Transverse colon (tissue), 4 donors: ENCODE results near the gene SLC44A4. TPM values are rescaled to one million over a fixed set of nuclear protein-coding genes. Genes with fewer than 3 reads are reported as not detected.

ENCODE experiments used
- DNase-seq: peaks from one replicate; pipeline ENCODE4 v3.0.0-alpha.2; 2019
- H3K27ac ChIP-seq, 4 donors: fragments of 200-600 bp; sonication (generic); 2 replicates each; pipeline ENCODE4 v1.5.1; 2016 to 2018; ENCODE audit warnings: inconsistent platforms in 4 of 4
- H3K27me3 ChIP-seq: fragments of 200-600 bp; sonication (generic); 2 replicates; pipeline ENCODE4 v1.5.1; 2017; ENCODE audit warnings: inconsistent platforms
- H3K36me3 ChIP-seq, 4 donors: fragments of 200-600 bp; sonication (generic); 2 replicates each; pipeline ENCODE4 v1.5.1; 2017 to 2019; ENCODE audit warnings: inconsistent platforms in 4 of 4
- H3K4me1 ChIP-seq, 4 donors: fragments of 200-600 bp; sonication (generic); 2 replicates each; pipeline ENCODE4 v1.5.1; 2017 to 2020; ENCODE audit warnings: inconsistent platforms in 4 of 4
- H3K4me3 ChIP-seq, 4 donors: fragments of 200-600 bp; sonication (generic); 1 replicate in 1 of 4; 2 replicates in 3 of 4; pipeline versions ENCODE4 v1.5.1 to v1.6.1; 2017 to 2019; ENCODE audit warnings: inconsistent platforms in 4 of 4
- H3K9me3 ChIP-seq, 2 donors: fragments of 200-600 bp; sonication (generic); 2 replicates each; pipeline ENCODE4 v1.5.1; 2017 to 2019; ENCODE audit warnings: inconsistent platforms in 2 of 2
- EP300 ChIP-seq: sonication (generic); formaldehyde crosslinking; IDR thresholded peaks from one replicate; pipeline ENCODE4 v1.6.1; 2017; ENCODE audit warnings: antibody characterized with exemption, low read depth
- POLR2A ChIP-seq: fragments of 450-650 bp; IDR thresholded peaks from one replicate; pipeline ENCODE4 v1.6.1; 2016; ENCODE audit warnings: antibody characterized with exemption, mild to moderate bottlenecking, moderate library complexity
- POLR2AphosphoS5 ChIP-seq, 3 donors: sonication (generic); formaldehyde crosslinking; IDR thresholded peaks; one replicate each; pipeline ENCODE4 v1.6.1; 2016; ENCODE audit warnings: antibody characterized with exemption in 3 of 3
- WGBS, 2 donors: methylation state at CpG; one replicate each; pipeline ENCODE4 v1.1.5; 2018; ENCODE audit warnings: low coverage in 1 of 2; 5-methylcytosine and 5-hydroxymethylcytosine counted together
- in situ Hi-C, 4 donors: fragments of 200-750 bp; cut with MboI; loops; one replicate each; pipeline versions ENCODE4 v1.15.0 to v1.15.1; 2017; ENCODE audit warnings: low sequenced_read_pairs in 3 of 4, low pct_ligation_motif_present in 1 of 4, low pct_unique_long_range_greater_than_20kb in 1 of 4
- intact Hi-C: fragments of 100-400 bp; cut with DNase I; formaldehyde crosslinking; loops from one replicate; pipeline ENCODE4 v1.15.1; 2023; ENCODE audit warnings: low total_unique reads
- total RNA-seq, 4 donors: library from RNA; depleted of rRNA; stranded (reverse); fragments of >200 nt; gene quantifications; one replicate each; pipeline ENCODE4 v1.1.0, GENCODE V29; 2016
- TF ChIP-seq, protein P1 (sequence below), 5 experiments: fragments of 200-600 bp in 3 of 5; fragments of 450-650 bp in 2 of 5; sonication (generic) in 3 of 5; IDR thresholded peaks; 1 replicate in 2 of 5; 2 replicates in 3 of 5; pipeline ENCODE4 v1.5.1; 2016 to 2017; ENCODE audit warnings: antibody characterized with exemption in 5 of 5, inconsistent platforms in 3 of 5, mild to moderate bottlenecking in 2 of 5, moderate library complexity in 1 of 5

The SLC44A4 gene
- total RNA-seq, 4 donors from 2014 or later = 149 to 734 (median 395) TPM

DNA sequence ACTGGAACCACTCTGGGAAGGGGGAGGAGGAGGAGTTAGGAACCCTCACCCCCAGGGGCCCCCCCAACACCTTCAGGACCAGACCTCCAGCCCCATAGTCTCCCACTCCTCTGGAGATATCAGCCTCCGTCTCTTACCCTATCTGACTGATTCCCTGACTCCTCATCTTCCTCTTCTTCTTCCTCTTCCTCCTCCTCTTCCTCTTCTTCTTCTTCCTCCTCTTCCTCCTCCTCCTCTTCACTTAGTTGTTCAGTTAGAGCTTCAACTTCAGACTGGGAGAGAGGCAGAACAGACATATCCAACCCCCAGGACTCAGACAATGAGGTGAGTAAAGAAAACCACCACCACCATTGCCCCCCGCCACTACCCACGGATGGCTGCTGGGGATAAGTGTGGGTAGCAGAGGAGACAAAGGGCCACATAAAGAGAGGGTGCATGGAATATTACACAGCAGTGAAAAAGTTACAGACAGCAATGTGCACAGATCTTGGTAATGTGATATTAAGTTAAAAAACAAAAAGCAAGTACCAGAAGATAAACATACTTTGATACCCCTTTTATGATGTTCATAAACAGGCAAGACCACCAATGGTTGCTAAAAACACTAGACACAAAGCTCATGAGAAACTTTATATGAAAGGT lies 10.7 kb upstream of the SLC44A4 start:
- WGBS, 2 donors = 93% methylated on average over 3 of the region's 3 CpGs; no CpG with 5 or more reads in 1 of the 2 donors
- no peaks in the 10 kb centered on the region for H3K4me1 ChIP-seq
- in situ Hi-C loops = no loop called here
- H3K4me3 ChIP-seq = no peak overlapping the region
- H3K9me3 ChIP-seq = no peaks in the 10 kb centered on the region
- intact Hi-C loops = no loop called here
- no peak for DNase-seq
- H3K27ac ChIP-seq = no peak overlapping the region
- H3K27me3 ChIP-seq = no peaks in the 10 kb centered on the region
- peaks cover 0 to 25% (median 7%) of the 10 kb centered on the region in 4 donors for H3K36me3 ChIP-seq
- TF ChIP-seq POLR2A (no peak), EP300 (no peak), POLR2AphosphoS5 (IDR thresholded peaks at IDR 0.05) (no peak)
- TF ChIP-seq, protein P1, sequence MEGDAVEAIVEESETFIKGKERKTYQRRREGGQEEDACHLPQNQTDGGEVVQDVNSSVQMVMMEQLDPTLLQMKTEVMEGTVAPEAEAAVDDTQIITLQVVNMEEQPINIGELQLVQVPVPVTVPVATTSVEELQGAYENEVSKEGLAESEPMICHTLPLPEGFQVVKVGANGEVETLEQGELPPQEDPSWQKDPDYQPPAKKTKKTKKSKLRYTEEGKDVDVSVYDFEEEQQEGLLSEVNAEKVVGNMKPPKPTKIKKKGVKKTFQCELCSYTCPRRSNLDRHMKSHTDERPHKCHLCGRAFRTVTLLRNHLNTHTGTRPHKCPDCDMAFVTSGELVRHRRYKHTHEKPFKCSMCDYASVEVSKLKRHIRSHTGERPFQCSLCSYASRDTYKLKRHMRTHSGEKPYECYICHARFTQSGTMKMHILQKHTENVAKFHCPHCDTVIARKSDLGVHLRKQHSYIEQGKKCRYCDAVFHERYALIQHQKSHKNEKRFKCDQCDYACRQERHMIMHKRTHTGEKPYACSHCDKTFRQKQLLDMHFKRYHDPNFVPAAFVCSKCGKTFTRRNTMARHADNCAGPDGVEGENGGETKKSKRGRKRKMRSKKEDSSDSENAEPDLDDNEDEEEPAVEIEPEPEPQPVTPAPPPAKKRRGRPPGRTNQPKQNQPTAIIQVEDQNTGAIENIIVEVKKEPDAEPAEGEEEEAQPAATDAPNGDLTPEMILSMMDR (IDR thresholded peaks at IDR 0.05) = no peak

- Histone ChIP-seq H3K27me3 (no peaks in the 10 kb centered on the region), H3K4me3 (no peak overlapping the region), H3K4me1 (no peaks in the 10 kb centered on the region), H3K27ac (no peak overlapping the region), H3K36me3 (peaks cover 0 to 34% (median 8%) of the 10 kb centered on the region in 4 donors), H3K9me3 (no peaks in the 10 kb centered on the region)
- no peak for TF ChIP-seq EP300
- TF ChIP-seq, protein P1 (IDR thresholded peaks at IDR 0.05) = peak; percentile 60 to 83 (median 77)
- 80% methylated on average over 36 of the region's 43 CpGs; no CpG with 5 or more reads in 1 of the 2 donors for WGBS, 2 donors
- DNase-seq = peak; percentile 56
- intact Hi-C loops (no loop called here), in situ Hi-C loops (no loop called here)
Measured at GRCh38 chr6:31888276-31889258, 9.8 kb upstream of the SLC44A4 start.

DNA sequence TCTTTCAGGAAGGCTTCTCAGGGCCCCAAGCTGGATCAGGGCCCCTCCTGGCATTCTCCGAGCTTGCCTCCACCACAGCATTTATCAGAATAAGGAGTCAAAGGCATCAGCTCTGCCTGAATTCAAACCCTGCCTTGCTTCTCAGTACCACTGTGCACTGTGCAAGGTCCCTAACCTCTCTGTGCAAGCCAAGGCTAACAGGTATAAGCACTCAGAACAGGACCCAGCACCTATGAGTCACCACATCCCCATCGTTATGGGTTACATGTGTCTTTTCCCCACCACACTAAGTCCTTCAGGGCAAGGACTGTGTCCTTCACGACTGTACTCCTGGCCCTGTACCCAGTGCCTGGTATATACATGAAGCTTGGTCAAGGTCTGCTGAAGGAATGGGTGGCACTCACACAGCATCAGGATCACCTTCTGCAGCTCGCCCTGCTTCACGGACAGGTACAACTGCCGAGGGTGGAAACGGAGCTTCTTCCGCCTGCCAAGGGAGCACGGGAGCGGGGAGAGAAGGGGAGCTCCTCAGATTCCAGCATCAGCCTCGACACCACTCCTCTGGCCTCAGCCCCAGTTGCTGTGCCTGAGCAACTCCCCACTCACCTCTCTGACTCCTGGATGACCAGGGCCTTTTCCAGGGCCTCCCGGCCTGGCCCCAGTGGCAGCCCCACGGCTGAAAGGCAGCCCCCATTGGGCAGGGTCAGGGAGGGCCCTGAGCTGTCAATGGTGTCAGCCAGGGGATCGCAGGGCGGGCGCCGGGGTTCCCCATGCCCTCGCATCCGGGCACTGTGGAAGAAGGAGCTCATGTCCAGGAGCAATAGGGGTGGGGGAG lies 8.6 kb upstream of the SLC44A4 start:
- intact Hi-C loops (no loop called here), in situ Hi-C loops (no loop called here)
- no peaks in the 10 kb centered on the region for H3K9me3 ChIP-seq
- H3K36me3 ChIP-seq = peaks cover 0 to 36% (median 8%) of the 10 kb centered on the region in 4 donors
- TF ChIP-seq, protein P1 (IDR thresholded peaks at IDR 0.05) = no peak
- TF ChIP-seq POLR2AphosphoS5 (IDR thresholded peaks at IDR 0.05) (no peak), POLR2A (no peak), EP300 (no peak)
- no peak overlapping the region for H3K27ac ChIP-seq
- no peaks in the 10 kb centered on the region for H3K27me3 ChIP-seq
- H3K4me3 ChIP-seq = no peak overlapping the region
- WGBS, 2 donors = 91% methylated on average over 19 of the region's 19 CpGs; no CpG with 5 or more reads in 1 of the 2 donors
- H3K4me1 ChIP-seq = no peaks in the 10 kb centered on the region
- no peak for DNase-seq
